Breast epithelium (tissue), 3 donors: ENCODE data around the gene UST.

Experiments
- POLR2A ChIP-seq: fragments of 450-650 bp; IDR thresholded peaks from one replicate; pipeline ENCODE4 v1.6.1; 2016; ENCODE audit warnings: antibody characterized with exemption, mild to moderate bottlenecking, moderate library complexity
- POLR2AphosphoS5 ChIP-seq, 3 donors: sonication (generic); formaldehyde crosslinking; IDR thresholded peaks; one replicate each; pipeline ENCODE4 v1.6.1; 2017; ENCODE audit warnings: antibody characterized with exemption in 3 of 3
- TF ChIP-seq, protein P1 (sequence below), 3 donors: fragments of 450-650 bp; IDR thresholded peaks; one replicate each; pipeline ENCODE4 v1.5.1; 2016 to 2017; ENCODE audit warnings: antibody characterized with exemption in 3 of 3, mild to moderate bottlenecking in 3 of 3, moderate library complexity in 3 of 3

DNA sequence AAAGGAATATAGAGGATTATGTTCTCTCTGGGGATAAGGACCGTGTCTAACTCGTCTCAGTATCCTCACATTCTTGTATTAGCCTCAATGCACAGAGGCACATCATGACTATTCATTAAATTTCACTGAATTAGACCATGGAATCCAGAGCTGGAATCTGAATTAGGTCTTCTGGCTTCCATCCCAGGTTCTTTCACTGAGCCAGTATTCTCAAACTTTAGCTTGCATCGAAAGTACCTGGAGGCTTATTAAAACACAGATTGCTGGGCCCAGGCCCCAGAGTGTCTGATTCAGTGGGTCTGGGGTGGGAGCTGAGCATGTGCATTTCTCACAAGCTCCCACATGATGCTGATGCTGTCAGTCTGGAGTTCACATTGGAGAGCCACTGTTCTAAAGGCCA is 142.0 kb downstream of the UST start:
- TF ChIP-seq POLR2A (no peak), POLR2AphosphoS5 (IDR thresholded peaks at IDR 0.05) (no peak)
- TF ChIP-seq, protein P1, sequence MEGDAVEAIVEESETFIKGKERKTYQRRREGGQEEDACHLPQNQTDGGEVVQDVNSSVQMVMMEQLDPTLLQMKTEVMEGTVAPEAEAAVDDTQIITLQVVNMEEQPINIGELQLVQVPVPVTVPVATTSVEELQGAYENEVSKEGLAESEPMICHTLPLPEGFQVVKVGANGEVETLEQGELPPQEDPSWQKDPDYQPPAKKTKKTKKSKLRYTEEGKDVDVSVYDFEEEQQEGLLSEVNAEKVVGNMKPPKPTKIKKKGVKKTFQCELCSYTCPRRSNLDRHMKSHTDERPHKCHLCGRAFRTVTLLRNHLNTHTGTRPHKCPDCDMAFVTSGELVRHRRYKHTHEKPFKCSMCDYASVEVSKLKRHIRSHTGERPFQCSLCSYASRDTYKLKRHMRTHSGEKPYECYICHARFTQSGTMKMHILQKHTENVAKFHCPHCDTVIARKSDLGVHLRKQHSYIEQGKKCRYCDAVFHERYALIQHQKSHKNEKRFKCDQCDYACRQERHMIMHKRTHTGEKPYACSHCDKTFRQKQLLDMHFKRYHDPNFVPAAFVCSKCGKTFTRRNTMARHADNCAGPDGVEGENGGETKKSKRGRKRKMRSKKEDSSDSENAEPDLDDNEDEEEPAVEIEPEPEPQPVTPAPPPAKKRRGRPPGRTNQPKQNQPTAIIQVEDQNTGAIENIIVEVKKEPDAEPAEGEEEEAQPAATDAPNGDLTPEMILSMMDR (IDR thresholded peaks at IDR 0.05): no peak
